K562 (cell line): ENCODE measurements around the gene ZFP69B. TPM values are rescaled to one million over a fixed set of nuclear protein-coding genes. Genes with fewer than 3 reads are reported as not detected.

Experiments used
- ATAC-seq: fragments of 200-7000 bp; cut with Tn5 transposase; 3 replicates; pipeline ENCODE4 v1.9.1; 2020; ENCODE audit warnings: moderate library complexity
- BruUV-seq: library from RNA; stranded (reverse); fragments of 400-500 nt; replicated peaks from 2 replicates; lab custom pipeline; 2021; lab: Mats Ljungman, UMichigan
- CTCF ChIA-PET: fragments of 300-600 bp; formaldehyde crosslinking; extraction: SDS; loops from one replicate; lab custom pipeline; 2021; ENCODE audit warnings: low intra/inter-chr PET ratio; lab: Yijun Ruan, JAX
- POLR2A ChIA-PET: fragments of 300-600, 350-650 bp; sonication (Branson Sonifier 250); formaldehyde crosslinking; extraction: SDS; loops from one replicate; lab custom pipeline; 2021; ENCODE audit warnings: antibody characterized with exemption, inconsistent platforms; lab: Yijun Ruan, JAX
- DNase-seq, 4 experiments: peaks; one replicate each; pipeline versions ENCODE4 v3.0.0 to v3.0.0-alpha.2; 2011 to 2018; ENCODE audit warnings: low spot score in 3 of 4, mixed read lengths in 3 of 4; ENCODE audit errors: extremely low read depth in 1 of 4
- FAIRE-seq: peaks from 2 replicates; lab custom pipeline; 2011; peaks lifted over from hg19 to GRCh38; lab: Jason Lieb, UNC
- H2AFZ ChIP-seq: 2 replicates; pipeline ENCODE4 v1.6.0; 2011; ENCODE audit warnings: low read depth, low read length, control low read depth, inconsistent platforms
- H3K27ac ChIP-seq: fragments of 200-600 bp; 3 replicates; pipeline ENCODE4 v1.8.0; 2011; ENCODE audit warnings: low read depth, mild to moderate bottlenecking, control low read depth, inconsistent platforms, low read length, moderate library complexity, mixed read lengths; ENCODE audit errors: extremely low read depth
- H3K27me3 ChIP-seq, 2 experiments: fragments of 300-600 bp in 1 of 2; 2 replicates in 1 of 2; 3 replicates in 1 of 2; pipeline versions ENCODE4 v1.6.0 to v1.8.0; 2011; ENCODE audit warnings: inconsistent platforms in 2 of 2, low read length in 2 of 2, mild to moderate bottlenecking in 1 of 2, mixed read lengths in 1 of 2, moderate library complexity in 1 of 2; ENCODE audit not compliant: control insufficient read depth in 2 of 2, insufficient read depth in 2 of 2
- H3K36me3 ChIP-seq: fragments of 300-600 bp; 3 replicates; pipeline ENCODE4 v1.8.0; 2011; ENCODE audit warnings: mild to moderate bottlenecking, low read length, inconsistent platforms; ENCODE audit not compliant: control insufficient read depth, insufficient read depth
- H3K4me1 ChIP-seq, 2 experiments: fragments of 200-600 bp in 1 of 2; replicated peaks in 1 of 2; 2 replicates in 1 of 2; 3 replicates in 1 of 2; pipeline versions ENCODE4 v1.5.1 to v1.8.0; 2011; ENCODE audit warnings: inconsistent platforms in 2 of 2, low read length in 2 of 2, mild to moderate bottlenecking in 1 of 2, mixed read lengths in 1 of 2, moderate library complexity in 1 of 2; ENCODE audit not compliant: control insufficient read depth in 2 of 2, insufficient read depth in 2 of 2
- H3K4me2 ChIP-seq: 2 replicates; pipeline ENCODE4 v1.6.1; 2011; ENCODE audit warnings: low read length, control low read depth, inconsistent platforms, mixed read lengths; ENCODE audit not compliant: insufficient read depth
- H3K4me3 ChIP-seq: fragments of 200-600 bp; sonication (generic), shearing (Covaris generic); 2 replicates; pipeline ENCODE4 v1.5.1; 2016; ENCODE audit warnings: control low read depth, inconsistent platforms
- H3K79me2 ChIP-seq: fragments of 200-600 bp; 3 replicates; pipeline ENCODE4 v1.8.0; 2011; ENCODE audit warnings: low read length, inconsistent platforms; ENCODE audit not compliant: control insufficient read depth, insufficient read depth
- H3K9ac ChIP-seq, 2 experiments: 2 replicates each; pipeline versions ENCODE4 v1.6.0 to v1.6.1; 2011; ENCODE audit warnings: low read depth in 2 of 2, low read length in 2 of 2, control low read depth in 1 of 2, inconsistent platforms in 1 of 2, mild to moderate bottlenecking in 1 of 2, mixed read lengths in 1 of 2; ENCODE audit not compliant: insufficient read depth in 1 of 2
- H3K9me1 ChIP-seq: one replicate; pipeline ENCODE4 v1.6.0; 2011; ENCODE audit warnings: inconsistent platforms, mild to moderate bottlenecking, low read length, moderate library complexity; ENCODE audit not compliant: control insufficient read depth, insufficient read depth
- H3K9me3 ChIP-seq: replicated peaks from 2 replicates; pipeline ENCODE4 v1.5.1; 2011; ENCODE audit warnings: low read depth, low read length, inconsistent platforms; ENCODE audit not compliant: control insufficient read depth, insufficient read depth
- H4K20me1 ChIP-seq: replicated peaks from 2 replicates; pipeline ENCODE4 v1.6.1; 2011; ENCODE audit warnings: low read length, inconsistent platforms, mixed read lengths; ENCODE audit not compliant: control insufficient read depth, insufficient read depth
- CTCFL ChIP-seq: IDR thresholded peaks from 2 replicates; pipeline ENCODE4 v1.6.1; 2011; ENCODE audit warnings: borderline replicate concordance, low read depth, mild to moderate bottlenecking, moderate library complexity, low read length; ENCODE audit not compliant: insufficient read depth, poor library complexity, severe bottlenecking
- ERF ChIP-seq: fragments of 450-650 bp; formaldehyde crosslinking; IDR thresholded peaks from 2 replicates; pipeline ENCODE4 v1.4.0; 2020; ENCODE audit warnings: mild to moderate bottlenecking, mixed read lengths
- KDM2B ChIP-seq: fragments of 250-450 bp; sonication (Bioruptor Pico); IDR thresholded peaks from 2 replicates; pipeline ENCODE4 v1.8.0; 2021; ENCODE audit warnings: mild to moderate bottlenecking, moderate library complexity
- ZC3H4 ChIP-seq: sonication (generic); formaldehyde crosslinking; IDR thresholded peaks from 2 replicates; pipeline ENCODE4 v1.9.0; 2021; ENCODE audit warnings: missing genetic modification reagents, borderline replicate concordance
- ZNF133 ChIP-seq: fragments of 250-450 bp; sonication (Bioruptor Pico); IDR thresholded peaks from 2 replicates; pipeline ENCODE4 v1.4.0; 2020; ENCODE audit warnings: mild to moderate bottlenecking
- WGBS: fragments of 100-300 bp; shearing (Covaris generic); methylation state at CpG from one replicate; pipeline ENCODE4 v1.1.6; 2016; ENCODE audit warnings: low coverage, mixed read lengths; ENCODE audit not compliant: insufficient coverage; ENCODE audit errors: missing lambda C conversion rate; 5-methylcytosine and 5-hydroxymethylcytosine counted together
- in situ Hi-C: fragments of 300-500 bp; cut with MboI; formaldehyde crosslinking; loops from 4 replicates; pipeline ENCODE4 v1.15.0; 2018; ENCODE audit warnings: inconsistent platforms, mixed read lengths
- intact Hi-C: fragments of 100-400 bp; cut with micrococcal nuclease; formaldehyde crosslinking; loops from 2 replicates; pipeline ENCODE4 v1.14.2; 2022
- polyA plus RNA-seq, 8 experiments: library from polyadenylated mRNA; depleted of rRNA in 4 of 8; stranded (reverse) in 5 of 8; unstranded in 3 of 8; fragments of >200 nt; fragmentation: Nextera tagmentation in 2 of 8; fragmentation: Illumina TruSeq in 1 of 8; extraction: Ambion mirVana in 2 of 8; extraction: Trizol in 1 of 8; gene quantifications; 2 replicates each; pipeline versions ENCODE4 v1.2.1 to v1.2.3, GENCODE V29; 2011 to 2014; ENCODE audit warnings: inconsistent platforms in 1 of 8, missing spikeins in 1 of 8
- total RNA-seq, 7 experiments: library from RNA; depleted of rRNA in 6 of 7; stranded (reverse); fragments of >200 nt in 6 of 7; fragmentation: Illumina TruSeq in 2 of 7; extraction: Trizol in 2 of 7; gene quantifications; 2 replicates each; pipeline versions ENCODE4 v1.2.1 to v1.2.3, GENCODE V29; 2011 to 2021; ENCODE audit warnings: low replicate concordance in 1 of 7
- TF ChIP-seq, protein P1 (sequence below), 2 experiments: fragments of 450-650 bp in 1 of 2; IDR thresholded peaks; 2 replicates each; pipeline ENCODE4 v1.6.1; 2011 to 2017; ENCODE audit warnings: low read depth in 2 of 2, antibody characterized with exemption in 1 of 2, borderline replicate concordance in 1 of 2, low read length in 1 of 2, mild to moderate bottlenecking in 1 of 2, mixed read lengths in 1 of 2; ENCODE audit not compliant: control insufficient read depth in 1 of 2
- TF ChIP-seq, protein P2 (sequence below): fragments of 450-650 bp; IDR thresholded peaks from 2 replicates; pipeline ENCODE4 v1.6.1; 2016; ENCODE audit warnings: low read depth, mild to moderate bottlenecking, moderate library complexity
- TF ChIP-seq, protein P3 (sequence below): fragments of 450-650 bp; IDR thresholded peaks from 2 replicates; pipeline ENCODE4 v1.6.1; 2018; ENCODE audit not compliant: partially characterized antibody

ZFP69B gene
- total and polyA plus RNA-seq, 9 of the 15 experiments (the other 6 are each of a cell fraction or from before 2014, with no cell fraction given): 1.6 to 10.3 (median 8.4) TPM

GRCh38 chr1:40438391-40439015 is 11.8 kb upstream of the ZFP69B start (continued):
- peak; percentile 26 for TF ChIP-seq CTCFL

GRCh38 chr1:40439247-40439646 is 11.0 kb upstream of the ZFP69B start:
- 49% methylated on average over 5 of the region's 5 CpGs for WGBS
- Histone ChIP-seq H3K4me2 (no peak overlapping the region), H3K79me2 (no peaks in the 10 kb centered on the region), H3K4me1 (no peaks in the 10 kb centered on the region; a peak in 1 of 5 replicates), H3K9me1 (no peaks in the 10 kb centered on the region), H3K36me3 (no peaks in the 10 kb centered on the region), H3K27me3 (no peaks in the 10 kb centered on the region), H3K27ac (no peak overlapping the region), H2AFZ (no peak overlapping the region), H3K9me3 (no peaks in the 10 kb centered on the region), H3K4me3 (no peak overlapping the region), H4K20me1 (no peaks in the 10 kb centered on the region), H3K9ac (no peak overlapping the region)
- FAIRE-seq (no peak), DNase-seq (no peak), ATAC-seq (no peak)
- CTCF ChIA-PET: no interaction called here
- POLR2A ChIA-PET: interaction anchor here (1.0 to 1.7 kb wide), 2 partner anchors 8 to 12 kb away, joined by 3 to 4 read pairs; no protein-coding TSS in a partner anchor
- in situ Hi-C loops (no loop called here), intact Hi-C loops (no loop called here)
- BruUV-seq: no TSS peak
- TF ChIP-seq ZC3H4 (no peak), ZNF133 (CRISPR knock-in tag) (no peak), ERF (CRISPR knock-in tag) (no peak), KDM2B (CRISPR knock-in tag) (no peak)
- TF ChIP-seq, protein P1, sequence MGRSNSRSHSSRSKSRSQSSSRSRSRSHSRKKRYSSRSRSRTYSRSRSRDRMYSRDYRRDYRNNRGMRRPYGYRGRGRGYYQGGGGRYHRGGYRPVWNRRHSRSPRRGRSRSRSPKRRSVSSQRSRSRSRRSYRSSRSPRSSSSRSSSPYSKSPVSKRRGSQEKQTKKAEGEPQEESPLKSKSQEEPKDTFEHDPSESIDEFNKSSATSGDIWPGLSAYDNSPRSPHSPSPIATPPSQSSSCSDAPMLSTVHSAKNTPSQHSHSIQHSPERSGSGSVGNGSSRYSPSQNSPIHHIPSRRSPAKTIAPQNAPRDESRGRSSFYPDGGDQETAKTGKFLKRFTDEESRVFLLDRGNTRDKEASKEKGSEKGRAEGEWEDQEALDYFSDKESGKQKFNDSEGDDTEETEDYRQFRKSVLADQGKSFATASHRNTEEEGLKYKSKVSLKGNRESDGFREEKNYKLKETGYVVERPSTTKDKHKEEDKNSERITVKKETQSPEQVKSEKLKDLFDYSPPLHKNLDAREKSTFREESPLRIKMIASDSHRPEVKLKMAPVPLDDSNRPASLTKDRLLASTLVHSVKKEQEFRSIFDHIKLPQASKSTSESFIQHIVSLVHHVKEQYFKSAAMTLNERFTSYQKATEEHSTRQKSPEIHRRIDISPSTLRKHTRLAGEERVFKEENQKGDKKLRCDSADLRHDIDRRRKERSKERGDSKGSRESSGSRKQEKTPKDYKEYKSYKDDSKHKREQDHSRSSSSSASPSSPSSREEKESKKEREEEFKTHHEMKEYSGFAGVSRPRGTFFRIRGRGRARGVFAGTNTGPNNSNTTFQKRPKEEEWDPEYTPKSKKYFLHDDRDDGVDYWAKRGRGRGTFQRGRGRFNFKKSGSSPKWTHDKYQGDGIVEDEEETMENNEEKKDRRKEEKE (IDR thresholded peaks at IDR 0.05; ENCODE audit: borderline replicate concordance in 1 of 2, control insufficient read depth in 1 of 2, low read depth in 2 of 2, low read length in 1 of 2): no peak
- TF ChIP-seq, protein P2, sequence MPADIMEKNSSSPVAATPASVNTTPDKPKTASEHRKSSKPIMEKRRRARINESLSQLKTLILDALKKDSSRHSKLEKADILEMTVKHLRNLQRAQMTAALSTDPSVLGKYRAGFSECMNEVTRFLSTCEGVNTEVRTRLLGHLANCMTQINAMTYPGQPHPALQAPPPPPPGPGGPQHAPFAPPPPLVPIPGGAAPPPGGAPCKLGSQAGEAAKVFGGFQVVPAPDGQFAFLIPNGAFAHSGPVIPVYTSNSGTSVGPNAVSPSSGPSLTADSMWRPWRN: no peak
- TF ChIP-seq, protein P3, sequence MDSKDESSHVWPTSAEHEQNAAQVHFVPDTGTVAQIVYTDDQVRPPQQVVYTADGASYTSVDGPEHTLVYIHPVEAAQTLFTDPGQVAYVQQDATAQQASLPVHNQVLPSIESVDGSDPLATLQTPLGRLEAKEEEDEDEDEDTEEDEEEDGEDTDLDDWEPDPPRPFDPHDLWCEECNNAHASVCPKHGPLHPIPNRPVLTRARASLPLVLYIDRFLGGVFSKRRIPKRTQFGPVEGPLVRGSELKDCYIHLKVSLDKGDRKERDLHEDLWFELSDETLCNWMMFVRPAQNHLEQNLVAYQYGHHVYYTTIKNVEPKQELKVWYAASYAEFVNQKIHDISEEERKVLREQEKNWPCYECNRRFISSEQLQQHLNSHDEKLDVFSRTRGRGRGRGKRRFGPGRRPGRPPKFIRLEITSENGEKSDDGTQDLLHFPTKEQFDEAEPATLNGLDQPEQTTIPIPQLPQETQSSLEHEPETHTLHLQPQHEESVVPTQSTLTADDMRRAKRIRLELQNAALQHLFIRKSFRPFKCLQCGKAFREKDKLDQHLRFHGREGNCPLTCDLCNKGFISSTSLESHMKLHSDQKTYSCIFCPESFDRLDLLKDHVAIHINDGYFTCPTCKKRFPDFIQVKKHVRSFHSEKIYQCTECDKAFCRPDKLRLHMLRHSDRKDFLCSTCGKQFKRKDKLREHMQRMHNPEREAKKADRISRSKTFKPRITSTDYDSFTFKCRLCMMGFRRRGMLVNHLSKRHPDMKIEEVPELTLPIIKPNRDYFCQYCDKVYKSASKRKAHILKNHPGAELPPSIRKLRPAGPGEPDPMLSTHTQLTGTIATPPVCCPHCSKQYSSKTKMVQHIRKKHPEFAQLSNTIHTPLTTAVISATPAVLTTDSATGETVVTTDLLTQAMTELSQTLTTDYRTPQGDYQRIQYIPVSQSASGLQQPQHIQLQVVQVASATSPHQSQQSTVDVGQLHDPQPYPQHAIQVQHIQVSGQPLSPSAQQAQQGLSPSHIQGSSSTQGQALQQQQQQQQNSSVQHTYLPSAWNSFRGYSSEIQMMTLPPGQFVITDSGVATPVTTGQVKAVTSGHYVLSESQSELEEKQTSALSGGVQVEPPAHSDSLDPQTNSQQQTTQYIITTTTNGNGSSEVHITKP: no peak
